Muscle of arm (tissue), 14 donors: ENCODE measurements around the gene TYR. TPM values are rescaled to one million over a fixed set of nuclear protein-coding genes. Genes with fewer than 3 reads are reported as not detected.
"Not testable (repeated sequence)": the region's sequence is repeated elsewhere in the genome, so short reads cannot be mapped to it uniquely, and the experiment has no call there.

Experiments
- DNase-seq: peaks from one replicate; pipeline ENCODE4 v3.0.0-alpha.2; 2013
- long read RNA-seq, 11 donors: transcript quantifications; one replicate each; lab custom pipeline, GENCODE V29; 2026
- polyA plus RNA-seq, 12 donors: library from polyadenylated mRNA; unstranded; fragments of 120-200 nt; gene quantifications; one replicate each; pipeline ENCODE4 v1.2.1, GENCODE V29; 2013; ENCODE audit not compliant: insufficient read length in 12 of 12

The TYR gene
- polyA plus RNA-seq = 1 to 10 TPM in 2 of 12 donors, under 1 TPM in 3, not detected in 7; 0.11 to 2.8 (median 0.57) TPM
- long read RNA-seq, donor 1 = 0 reads
- long read RNA-seq, donor 2 = 0 reads
- long read RNA-seq, donor 3 = 0 reads
- long read RNA-seq, donor 4 = 0 reads
- long read RNA-seq, donor 5 = 0 reads
- long read RNA-seq, donor 6 = 0 reads
- long read RNA-seq, donor 7 = 0 reads
- long read RNA-seq, donor 8 = 0 reads
- long read RNA-seq, donor 9, partial matches to known transcripts = 0 of 1 reads
- long read RNA-seq, donor 9, other reads (novel, unspliced or antisense) = 0 of 1 reads
- long read RNA-seq, donor 10 = 0 reads
- long read RNA-seq, donor 11 = 0 reads

- no peak for DNase-seq
Measured at GRCh38 chr11:89177691-89178231, at the start of gene TYR. TSS of gene TYR (plus strand) at chr11:89177875. CDS start at chr11:89177954, 79 bp downstream.

DNA sequence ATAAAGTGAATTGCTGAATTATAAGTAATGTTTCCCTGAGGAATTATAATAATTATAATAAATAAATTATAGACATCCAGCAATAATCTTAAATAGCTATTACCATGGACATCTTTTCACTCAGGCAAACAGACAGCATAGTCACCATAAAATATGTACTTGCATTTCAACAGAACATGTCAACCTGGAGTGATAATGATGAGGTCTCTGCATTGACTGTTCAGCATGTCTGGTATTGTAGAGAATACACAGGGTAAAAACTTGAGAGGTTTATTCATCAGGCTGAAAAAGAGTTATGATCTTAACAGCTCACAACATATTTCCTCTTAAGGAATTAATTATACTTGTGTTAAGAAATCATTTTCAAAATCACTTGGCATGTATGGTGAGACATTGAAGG lies 41.1 kb upstream of the TYR start:
- DNase-seq = no peak

GRCh38 chr11:89147229-89147628 lies 30.4 kb upstream of the TYR start:
- no peak for DNase-seq

- no peak for DNase-seq
Measured at GRCh38 chr11:89159974-89160373, 17.7 kb upstream of the TYR start.

DNA sequence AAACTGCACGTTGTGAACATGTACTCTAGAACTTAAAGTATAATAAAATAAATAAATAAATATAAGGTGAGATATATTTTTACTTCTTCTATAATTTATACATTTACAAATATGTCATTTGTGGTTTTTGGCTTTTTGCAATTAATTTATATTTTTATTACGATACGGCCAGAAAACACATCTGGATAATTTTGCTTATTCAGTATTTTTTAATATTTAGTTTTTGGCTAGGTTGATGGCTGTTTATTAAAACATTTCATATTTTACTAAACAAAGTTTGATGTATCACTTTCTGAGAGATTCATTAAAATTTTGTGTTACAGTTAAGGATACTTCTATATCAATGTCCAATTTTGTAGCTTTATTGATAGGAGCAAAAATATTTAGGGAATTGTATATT lies 15.7 kb upstream of the TYR start:
- no peak for DNase-seq

- no peak for DNase-seq
Measured at GRCh38 chr11:89163686-89164085, 14.0 kb upstream of the TYR start.

GRCh38 chr11:89168396-89168795 lies 9.3 kb upstream of the TYR start:
- DNase-seq = no peak

GRCh38 chr11:89175796-89176195 lies 1.9 kb upstream of the TYR start:
- DNase-seq = no peak

- no peak for DNase-seq
Measured at GRCh38 chr11:89176938-89177337, 737 bp upstream of the TYR start.

DNA sequence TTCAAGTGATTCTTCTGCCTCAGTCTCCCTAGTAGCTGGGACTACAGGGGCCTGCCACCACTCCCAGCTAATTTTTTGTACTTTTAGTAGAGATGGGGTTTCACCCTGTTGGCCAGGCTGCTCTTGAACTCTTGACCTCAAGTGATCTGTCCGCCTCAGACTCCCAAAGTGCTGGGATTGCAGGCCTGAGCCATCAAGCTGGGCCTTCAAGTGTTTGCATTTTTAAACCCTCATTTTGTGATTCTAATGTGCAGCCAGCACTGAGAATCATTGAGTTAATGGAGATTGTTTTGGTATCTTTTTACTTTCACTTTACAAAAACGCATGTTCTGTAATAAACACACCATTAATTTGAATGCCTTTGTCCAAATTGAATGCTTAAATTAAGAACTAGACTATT lies 3.4 kb downstream of the TYR start:
- DNase-seq = no peak

- peak; percentile 29 for DNase-seq
Measured at GRCh38 chr11:89182773-89183518, 5.3 kb downstream of the TYR start.

DNA sequence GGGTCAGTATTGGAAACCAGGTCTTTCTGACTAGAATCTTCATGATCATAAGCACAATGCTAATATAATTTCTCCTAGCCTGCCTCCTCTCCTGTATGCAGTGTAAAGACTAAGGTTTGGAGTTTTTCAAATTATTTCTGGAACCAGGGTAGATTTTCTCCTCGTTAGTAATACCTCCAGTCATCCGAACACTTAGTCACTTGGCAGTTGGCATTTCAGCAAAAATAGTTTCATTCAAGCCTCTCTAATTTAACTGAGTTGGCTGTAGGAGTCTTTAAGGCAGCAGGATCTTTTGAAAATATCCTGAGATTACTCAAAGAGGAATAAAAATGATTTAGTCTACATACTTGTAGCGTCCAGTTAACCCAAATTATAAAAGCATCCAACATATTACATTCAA lies 6.3 kb downstream of the TYR start:
- DNase-seq = no peak

GRCh38 chr11:89189776-89190175 lies 12.1 kb downstream of the TYR start:
- no peak for DNase-seq

DNA sequence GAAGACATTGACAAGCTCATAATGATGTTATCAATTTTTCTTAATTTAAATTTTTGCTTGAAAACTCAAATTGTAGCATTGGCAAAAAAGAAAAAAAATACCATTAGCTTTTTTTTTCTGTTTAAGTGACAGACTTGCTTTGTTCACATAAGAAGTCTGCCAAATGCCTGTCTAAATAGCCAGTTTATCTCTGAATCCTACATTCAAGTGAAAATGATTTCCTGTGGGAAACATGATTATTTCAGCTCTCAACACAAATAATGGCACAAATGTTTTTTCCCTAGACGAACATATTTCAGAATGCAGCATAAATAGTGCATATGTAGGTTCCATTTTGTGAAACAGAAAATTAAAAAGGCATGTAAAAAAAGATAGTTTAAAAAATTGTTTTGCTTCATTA lies 23.5 kb downstream of the TYR start:
- DNase-seq = no peak

DNA sequence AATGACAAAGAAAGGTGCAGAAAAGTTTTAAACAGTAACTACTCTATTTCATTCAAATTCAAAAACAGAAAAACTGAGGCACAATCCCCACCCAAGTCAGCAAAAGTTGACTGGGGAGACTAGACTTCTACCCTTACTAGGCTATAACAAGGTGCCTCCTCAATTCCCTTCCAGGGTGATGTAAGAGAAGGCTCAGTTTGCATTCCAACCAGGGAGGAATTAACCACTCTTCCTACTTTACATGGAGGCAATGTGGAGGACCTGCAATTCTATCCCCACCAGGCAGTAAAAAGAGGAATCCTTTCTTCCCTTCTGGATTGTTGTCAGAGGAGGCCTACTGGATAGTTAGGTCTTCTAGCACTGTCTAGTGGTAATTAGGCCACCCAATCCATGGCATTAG lies 26.1 kb downstream of the TYR start:
- DNase-seq = no peak

DNA sequence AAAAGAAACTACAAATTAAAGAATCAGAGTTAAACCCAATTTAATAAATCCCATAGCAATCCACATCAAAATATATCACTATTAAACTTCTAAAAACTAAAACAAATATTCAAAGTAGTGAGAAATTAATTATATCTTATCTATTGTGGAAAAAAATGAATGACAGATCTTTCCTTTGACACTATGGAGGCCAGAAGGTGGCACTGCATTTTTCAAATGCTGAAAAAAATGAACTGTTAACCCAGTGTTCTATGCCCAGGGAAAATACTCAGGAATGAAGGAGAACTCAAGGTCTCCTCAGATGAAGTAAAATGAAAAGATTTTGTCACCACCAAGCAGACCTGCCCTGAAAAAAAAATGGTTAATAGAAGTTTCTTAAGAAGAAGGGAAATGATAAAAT lies 27.7 kb downstream of the TYR start:
- no peak for DNase-seq

- no peak for DNase-seq
Measured at GRCh38 chr11:89220684-89221339, 43.1 kb downstream of the TYR start.

DNA sequence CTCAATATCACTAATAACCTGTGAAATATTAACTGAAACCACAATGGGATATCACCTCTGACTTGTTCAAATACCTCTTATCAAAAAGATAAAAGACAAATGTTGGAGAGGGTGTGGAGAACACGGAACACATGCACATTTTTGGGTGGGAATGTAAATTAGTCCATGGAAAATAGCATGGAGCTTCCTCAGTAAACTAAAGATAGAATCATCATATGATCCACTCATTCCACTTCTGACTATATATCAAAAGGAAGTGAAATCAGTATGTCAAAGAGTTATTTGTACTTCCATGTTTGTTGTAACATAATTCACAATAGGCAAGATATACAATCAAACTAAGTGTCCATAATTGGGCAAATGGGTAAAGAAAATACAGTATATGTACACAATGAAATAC lies 57.4 kb downstream of the TYR start:
- DNase-seq = no peak

DNA sequence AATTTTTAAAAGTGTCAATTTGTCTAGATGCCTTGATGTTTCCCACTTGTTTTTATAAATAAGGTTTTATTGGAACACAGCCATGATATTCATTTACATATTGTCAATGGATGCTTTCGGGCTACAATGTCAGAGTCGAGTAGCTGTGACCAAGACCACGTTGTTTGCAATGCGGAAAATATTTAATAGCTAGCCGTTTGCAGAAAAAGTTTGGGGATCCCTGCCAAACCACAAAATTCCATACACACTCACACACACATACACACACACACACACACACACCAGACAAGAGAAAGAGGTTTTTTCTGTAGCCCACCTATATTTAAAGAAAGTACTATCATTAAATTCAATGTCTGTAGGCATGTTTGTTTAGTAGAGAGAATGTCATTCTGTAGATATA lies 58.3 kb downstream of the TYR start:
- no peak for DNase-seq

- not testable (repeated sequence) for DNase-seq
Measured at GRCh38 chr11:89247007-89247406, 69.3 kb downstream of the TYR start.

DNA sequence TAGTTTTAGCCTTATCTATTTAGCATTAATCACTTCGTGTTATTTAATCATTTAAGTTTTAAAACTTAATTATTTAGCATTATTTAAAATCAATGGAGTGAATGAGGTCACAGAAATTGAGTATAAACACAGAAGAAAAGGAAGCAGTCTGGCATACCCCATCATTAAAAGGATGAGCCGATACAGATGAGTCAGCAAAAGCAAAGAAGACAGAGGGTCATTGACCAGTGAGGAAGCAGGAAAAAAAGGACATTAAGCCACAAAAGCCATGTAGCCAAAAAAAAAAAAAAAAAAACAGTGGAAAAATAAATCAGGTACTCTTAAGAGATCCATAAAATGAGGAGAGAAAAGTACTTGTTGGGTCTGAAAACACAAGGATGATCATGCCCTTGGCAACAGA lies 71.5 kb downstream of the TYR start:
- no peak for DNase-seq

GRCh38 chr11:89261483-89261882 lies 83.8 kb downstream of the TYR start:
- DNase-seq = not testable (repeated sequence)
